DOHH2 (cell line): Measurements from ENCODE around the gene ALDH5A1.

Source experiments
- H3F3A ChIP-seq: fragments of 200-600 bp; sonication (generic), shearing (Covaris generic); 2 replicates; pipeline ENCODE4 v1.6.0; 2016; ENCODE audit warnings: antibody characterized with exemption, mild to moderate bottlenecking; ENCODE audit not compliant: control insufficient read depth, insufficient read depth
- H3K27ac ChIP-seq: fragments of 200-600 bp; sonication (generic); 2 replicates; pipeline ENCODE4 v1.5.1; 2014; ENCODE audit warnings: low read depth, mild to moderate bottlenecking, low read length, moderate library complexity
- H3K27me3 ChIP-seq: fragments of 200-600 bp; sonication (generic); 2 replicates; pipeline ENCODE4 v1.6.1; 2014; ENCODE audit warnings: mild to moderate bottlenecking, low read length, mixed read lengths; ENCODE audit not compliant: control insufficient read depth
- H3K36me3 ChIP-seq: fragments of 200-600 bp; sonication (generic); 2 replicates; pipeline ENCODE4 v1.6.1; 2014; ENCODE audit warnings: mild to moderate bottlenecking, low read length, moderate library complexity, mixed read lengths; ENCODE audit not compliant: control insufficient read depth
- H3K4me1 ChIP-seq: fragments of 200-600 bp; sonication (generic); 2 replicates; pipeline ENCODE4 v1.6.1; 2014; ENCODE audit warnings: mild to moderate bottlenecking, low read length, mixed read lengths; ENCODE audit not compliant: control insufficient read depth
- H3K4me2 ChIP-seq: fragments of 200-600 bp; sonication (generic); 2 replicates; pipeline ENCODE4 v1.6.0; 2014; ENCODE audit warnings: mild to moderate bottlenecking, low read length, moderate library complexity
- H3K4me3 ChIP-seq: fragments of 200-600 bp; sonication (generic); 2 replicates; pipeline ENCODE4 v1.5.1; 2014; ENCODE audit warnings: mild to moderate bottlenecking, low read length, mixed read lengths
- H3K79me2 ChIP-seq: fragments of 200-600 bp; sonication (generic); 2 replicates; pipeline ENCODE4 v1.6.1; 2014; ENCODE audit warnings: mild to moderate bottlenecking, low read length, mixed read lengths; ENCODE audit not compliant: control insufficient read depth
- H3K9me2 ChIP-seq: fragments of 200-600 bp; sonication (generic); replicated peaks from 2 replicates; pipeline ENCODE4 v1.6.1; 2014; ENCODE audit warnings: mild to moderate bottlenecking, low read length, mixed read lengths; ENCODE audit not compliant: control insufficient read depth
- H3K9me3 ChIP-seq: fragments of 200-600 bp; sonication (generic); 2 replicates; pipeline ENCODE4 v1.6.1; 2014; ENCODE audit warnings: antibody characterized with exemption, low read length, mixed read lengths; ENCODE audit not compliant: control insufficient read depth, insufficient read depth
- H4K20me1 ChIP-seq: fragments of 200-600 bp; sonication (generic); 2 replicates; pipeline ENCODE4 v1.6.0; 2014; ENCODE audit warnings: low read depth, mild to moderate bottlenecking, antibody characterized with exemption, low read length, moderate library complexity; ENCODE audit not compliant: control insufficient read depth, insufficient read depth
- EZH2phosphoT487 ChIP-seq: fragments of 200-600 bp; sonication (generic); IDR thresholded peaks from 2 replicates; pipeline ENCODE4 v1.6.1; 2017; ENCODE audit warnings: borderline replicate concordance, mild to moderate bottlenecking, antibody characterized with exemption, low read length, moderate library complexity, mixed read lengths
- TF ChIP-seq, protein P1 (sequence below): fragments of 200-600 bp; sonication (generic); IDR thresholded peaks from one replicate; pipeline ENCODE4 v1.5.1; 2014; ENCODE audit warnings: antibody characterized with exemption, mild to moderate bottlenecking, low read depth, low read length; ENCODE audit not compliant: poor library complexity, severe bottlenecking

The ALDH5A1 gene

GRCh38 chr6:24478903-24479302 is 15.9 kb upstream of the ALDH5A1 start:
- H3K9me3 ChIP-seq = no peaks in the 10 kb centered on the region
- no peaks in the 10 kb centered on the region for H3K36me3 ChIP-seq
- H3F3A ChIP-seq = no peaks in the 10 kb centered on the region
- H3K27ac ChIP-seq = no peak overlapping the region
- TF ChIP-seq, protein P1, sequence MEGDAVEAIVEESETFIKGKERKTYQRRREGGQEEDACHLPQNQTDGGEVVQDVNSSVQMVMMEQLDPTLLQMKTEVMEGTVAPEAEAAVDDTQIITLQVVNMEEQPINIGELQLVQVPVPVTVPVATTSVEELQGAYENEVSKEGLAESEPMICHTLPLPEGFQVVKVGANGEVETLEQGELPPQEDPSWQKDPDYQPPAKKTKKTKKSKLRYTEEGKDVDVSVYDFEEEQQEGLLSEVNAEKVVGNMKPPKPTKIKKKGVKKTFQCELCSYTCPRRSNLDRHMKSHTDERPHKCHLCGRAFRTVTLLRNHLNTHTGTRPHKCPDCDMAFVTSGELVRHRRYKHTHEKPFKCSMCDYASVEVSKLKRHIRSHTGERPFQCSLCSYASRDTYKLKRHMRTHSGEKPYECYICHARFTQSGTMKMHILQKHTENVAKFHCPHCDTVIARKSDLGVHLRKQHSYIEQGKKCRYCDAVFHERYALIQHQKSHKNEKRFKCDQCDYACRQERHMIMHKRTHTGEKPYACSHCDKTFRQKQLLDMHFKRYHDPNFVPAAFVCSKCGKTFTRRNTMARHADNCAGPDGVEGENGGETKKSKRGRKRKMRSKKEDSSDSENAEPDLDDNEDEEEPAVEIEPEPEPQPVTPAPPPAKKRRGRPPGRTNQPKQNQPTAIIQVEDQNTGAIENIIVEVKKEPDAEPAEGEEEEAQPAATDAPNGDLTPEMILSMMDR = no peak
- no peak for TF ChIP-seq EZH2phosphoT487
- H3K4me1 ChIP-seq = 0 out of 2 replicates have a peak, but pooled peaks cover 4% of the 10 kb centered on the region
- H3K4me3 ChIP-seq = no peak overlapping the region
- H3K9me2 ChIP-seq = no peaks in the 10 kb centered on the region
- H3K79me2 ChIP-seq = no peaks in the 10 kb centered on the region
- H3K4me2 ChIP-seq = no peak overlapping the region
- H4K20me1 ChIP-seq = no peaks in the 10 kb centered on the region
- no peaks in the 10 kb centered on the region for H3K27me3 ChIP-seq

DNA sequence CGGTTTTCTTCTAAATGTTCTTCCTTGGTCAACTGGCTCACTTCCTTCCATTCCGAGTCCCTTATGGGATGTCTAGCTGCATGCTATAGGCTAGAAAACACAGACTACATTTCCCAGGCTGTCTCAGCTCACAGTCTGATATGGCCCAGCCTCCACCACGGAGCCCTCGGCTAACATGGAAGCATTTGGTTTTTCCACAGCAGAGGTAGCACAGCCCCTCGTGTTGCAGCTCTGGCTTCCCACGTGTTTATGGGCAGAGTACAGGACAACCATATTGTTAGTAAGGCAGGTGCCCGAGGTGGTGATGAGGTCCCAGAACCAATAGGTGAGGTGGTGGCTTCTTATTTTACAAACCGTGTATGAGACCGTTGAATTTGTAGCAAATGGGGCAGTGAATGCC is 14.1 kb upstream of the ALDH5A1 start:
- H3K4me3 ChIP-seq = no peak overlapping the region
- no peaks in the 10 kb centered on the region for H3K9me3 ChIP-seq
- no peaks in the 10 kb centered on the region for H3K36me3 ChIP-seq
- 0 out of 2 replicates have a peak, but pooled peaks cover 4% of the 10 kb centered on the region for H3K4me1 ChIP-seq
- H4K20me1 ChIP-seq = no peaks in the 10 kb centered on the region
- no peak overlapping the region for H3K4me2 ChIP-seq
- H3K9me2 ChIP-seq = no peaks in the 10 kb centered on the region
- no peaks in the 10 kb centered on the region for H3K27me3 ChIP-seq
- no peaks in the 10 kb centered on the region for H3F3A ChIP-seq
- TF ChIP-seq EZH2phosphoT487 = no peak
- TF ChIP-seq, protein P1 = no peak
- no peaks in the 10 kb centered on the region for H3K79me2 ChIP-seq
- H3K27ac ChIP-seq = no peak overlapping the region

- no peak for TF ChIP-seq EZH2phosphoT487
- TF ChIP-seq, protein P1 = no peak
Measured at GRCh38 chr6:24481449-24481848, 13.3 kb upstream of the ALDH5A1 start.

More at GRCh38 chr6:24481449-24481848, 13.3 kb upstream of the ALDH5A1 start:
- Histone ChIP-seq H3K9me2 (no peaks in the 10 kb centered on the region), H3K27ac (no peak overlapping the region), H4K20me1 (no peaks in the 10 kb centered on the region), H3K27me3 (no peaks in the 10 kb centered on the region), H3K36me3 (no peaks in the 10 kb centered on the region), H3K9me3 (no peaks in the 10 kb centered on the region), H3K4me1 (0 out of 2 replicates have a peak, but pooled peaks cover 4% of the 10 kb centered on the region), H3K79me2 (no peaks in the 10 kb centered on the region), H3F3A (no peaks in the 10 kb centered on the region), H3K4me3 (no peak overlapping the region), H3K4me2 (no peak overlapping the region)
